Activated naive CD4-positive, alpha-beta T cell treated with anti-CD3 and anti-CD28 coated beads, Interleukin-2, amount 50 U/mL, for 24 hours (primary cell): ENCODE measurements around the gene GPN1.
"Not testable (repeated sequence)": the region's sequence is repeated elsewhere in the genome, so short reads cannot be mapped to it uniquely, and the experiment has no call there.

ENCODE experiments used
- H3K27ac Mint-ChIP-seq: one replicate; pipeline ENCODE4 v1.8.0; 2021; ENCODE audit warnings: mild to moderate bottlenecking, mixed read lengths
- H3K27me3 Mint-ChIP-seq: one replicate; pipeline ENCODE4 v1.8.0; 2021; ENCODE audit warnings: mixed read lengths
- H3K36me3 Mint-ChIP-seq: one replicate; pipeline ENCODE4 v1.8.0; 2021; ENCODE audit warnings: mixed read lengths
- H3K4me1 Mint-ChIP-seq: one replicate; pipeline ENCODE4 v1.8.0; 2021; ENCODE audit warnings: mixed read lengths
- H3K4me3 Mint-ChIP-seq: one replicate; pipeline ENCODE4 v1.8.0; 2021; ENCODE audit warnings: mild to moderate bottlenecking, mixed read lengths
- H3K9me3 Mint-ChIP-seq: one replicate; pipeline ENCODE4 v1.8.0; 2021; ENCODE audit warnings: mixed read lengths

The GPN1 gene

GRCh38 chr2:27613985-27614384 is 14.9 kb upstream of the GPN1 start:
- Mint-ChIP-seq H3K27ac (no peak overlapping the region), H3K4me3 (no peak overlapping the region), H3K9me3 (no peaks in the 10 kb centered on the region), H3K4me1 (no peaks in the 10 kb centered on the region), H3K36me3 (peaks cover 9% of the 10 kb centered on the region), H3K27me3 (no peaks in the 10 kb centered on the region)

DNA sequence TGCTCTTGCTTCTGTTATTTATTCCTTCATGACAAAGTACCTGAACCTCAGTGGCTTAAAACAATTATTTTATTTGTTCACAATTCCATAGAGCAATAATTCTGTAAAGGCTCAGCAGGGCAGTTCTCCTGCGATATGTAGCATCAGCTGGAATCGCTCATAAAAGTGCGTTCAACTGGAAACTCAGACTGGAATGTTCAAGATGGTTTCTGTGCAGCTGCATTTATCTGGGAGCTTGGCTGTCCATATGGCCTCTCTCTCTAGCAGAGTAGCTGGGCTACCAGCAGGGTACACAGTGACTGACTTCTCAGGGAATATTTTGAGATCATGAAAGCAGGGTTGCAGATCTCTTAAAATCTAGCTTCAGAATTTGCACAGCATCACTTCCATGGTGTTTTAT is 13.5 kb upstream of the GPN1 start:
- no peaks in the 10 kb centered on the region for H3K27me3 Mint-ChIP-seq
- H3K9me3 Mint-ChIP-seq: no peaks in the 10 kb centered on the region
- H3K4me3 Mint-ChIP-seq: no peak overlapping the region
- H3K27ac Mint-ChIP-seq: no peak overlapping the region
- no peaks in the 10 kb centered on the region for H3K4me1 Mint-ChIP-seq
- H3K36me3 Mint-ChIP-seq: peaks cover 11% of the 10 kb centered on the region

DNA sequence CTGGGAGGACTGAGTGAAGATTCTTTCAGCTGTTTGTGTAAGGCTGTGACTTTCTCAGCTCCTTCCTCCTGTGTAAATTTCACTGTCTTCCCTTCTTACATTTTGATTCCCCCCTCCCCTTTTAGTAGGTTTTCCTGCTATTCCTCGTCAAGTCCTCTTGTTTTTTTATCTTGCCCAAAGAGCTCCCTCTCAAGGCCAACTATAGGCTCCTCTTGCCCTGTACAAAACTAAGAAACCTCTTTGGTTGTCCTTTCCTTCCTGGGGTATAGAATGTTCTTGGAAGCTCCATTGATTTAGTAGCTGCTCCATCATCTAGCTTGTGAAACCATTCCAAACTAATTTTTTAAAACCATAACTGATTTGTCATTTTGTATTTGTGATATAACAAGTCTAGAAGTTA is 7.3 kb upstream of the GPN1 start:
- Mint-ChIP-seq H3K9me3 (no peaks in the 10 kb centered on the region), H3K4me3 (no peak overlapping the region), H3K36me3 (peaks cover 29% of the 10 kb centered on the region), H3K4me1 (peaks cover 4% of the 10 kb centered on the region), H3K27me3 (no peaks in the 10 kb centered on the region), H3K27ac (no peak overlapping the region)

DNA sequence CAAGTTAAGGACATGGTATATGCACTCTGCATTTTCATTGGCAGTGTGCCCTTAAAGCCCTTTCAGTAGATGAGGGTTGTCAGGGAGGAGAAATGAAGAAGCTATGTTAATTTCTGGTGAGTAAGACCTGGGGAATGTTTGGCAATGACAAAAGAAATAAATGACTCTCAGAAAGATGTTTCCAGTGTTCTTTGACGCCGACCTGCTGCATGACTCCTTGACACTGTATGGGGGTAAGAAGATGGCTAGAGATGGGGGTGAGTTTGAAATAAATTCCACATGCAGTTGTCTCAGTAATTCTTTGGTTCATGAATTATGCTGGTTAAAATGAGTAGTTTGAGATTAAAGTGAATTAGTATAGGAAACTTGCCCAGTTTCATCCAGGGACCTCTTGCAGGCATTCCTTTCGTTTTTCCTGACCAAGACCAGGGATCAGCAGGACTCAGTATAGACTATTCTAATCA is 5.9 kb upstream of the GPN1 start:
- Mint-ChIP-seq H3K27me3 (no peaks in the 10 kb centered on the region), H3K4me3 (no peak overlapping the region), H3K9me3 (no peaks in the 10 kb centered on the region), H3K4me1 (peaks cover 4% of the 10 kb centered on the region), H3K27ac (peak overlapping the region; percentile 4), H3K36me3 (peaks cover 23% of the 10 kb centered on the region)

DNA sequence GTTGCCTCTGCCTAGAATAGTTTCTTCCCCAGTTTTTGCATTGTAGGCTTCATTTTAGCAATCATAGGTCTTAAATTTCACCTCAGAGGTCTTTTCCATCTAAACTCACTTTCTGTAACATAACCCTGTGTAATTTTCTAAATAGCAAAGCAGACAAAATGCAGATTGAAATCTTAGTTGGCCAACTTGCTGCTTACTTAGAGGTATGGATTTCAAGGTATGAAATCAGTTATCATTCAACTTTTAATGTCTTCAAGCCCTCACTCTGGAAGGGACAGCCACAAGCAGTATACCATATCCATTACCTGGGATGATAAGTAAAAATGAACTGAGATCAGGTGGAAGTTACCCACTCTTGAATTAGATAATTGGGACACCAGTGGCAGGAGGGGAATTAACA is 3.9 kb upstream of the GPN1 start:
- Mint-ChIP-seq H3K27me3 (no peaks in the 10 kb centered on the region), H3K27ac (no peak overlapping the region)

GRCh38 chr2:27626323-27626722 is 2.5 kb upstream of the GPN1 start:
- peaks cover 24% of the 10 kb centered on the region for H3K36me3 Mint-ChIP-seq
- H3K27me3 Mint-ChIP-seq, H3K27ac Mint-ChIP-seq, H3K9me3 Mint-ChIP-seq, H3K4me3 Mint-ChIP-seq: not testable (repeated sequence)
- H3K4me1 Mint-ChIP-seq: peaks cover 12% of the 10 kb centered on the region

More for the DNA sequence above, 3.9 kb upstream of the GPN1 start:
- H3K4me3 Mint-ChIP-seq: no peak overlapping the region
- H3K4me1 Mint-ChIP-seq: peaks cover 4% of the 10 kb centered on the region
- no peaks in the 10 kb centered on the region for H3K9me3 Mint-ChIP-seq
- H3K36me3 Mint-ChIP-seq: peaks cover 20% of the 10 kb centered on the region

GRCh38 chr2:27626921-27627320 is 1.9 kb upstream of the GPN1 start:
- not testable (repeated sequence) for H3K9me3 Mint-ChIP-seq, H3K4me3 Mint-ChIP-seq, H3K27me3 Mint-ChIP-seq
- peaks cover 18% of the 10 kb centered on the region for H3K4me1 Mint-ChIP-seq
- peaks cover 24% of the 10 kb centered on the region for H3K36me3 Mint-ChIP-seq
- H3K27ac Mint-ChIP-seq: peak overlapping the region; percentile 92

- Mint-ChIP-seq H3K9me3 (no peaks in the 10 kb centered on the region), H3K36me3 (peaks cover 19% of the 10 kb centered on the region), H3K27ac (peak overlapping the region; percentile 4), H3K4me1 (peaks cover 22% of the 10 kb centered on the region), H3K4me3 (no peak overlapping the region), H3K27me3 (no peaks in the 10 kb centered on the region)
Observed at GRCh38 chr2:27627963-27628766, 685 bp upstream of the GPN1 start.

GRCh38 chr2:27630257-27630656 is 1.4 kb downstream of the GPN1 start:
- H3K4me1 Mint-ChIP-seq: peaks cover 31% of the 10 kb centered on the region
- not testable (repeated sequence) for H3K9me3 Mint-ChIP-seq

GRCh38 chr2:27634291-27634690 is 5.4 kb downstream of the GPN1 start:
- Mint-ChIP-seq H3K27me3 (no peaks in the 10 kb centered on the region), H3K36me3 (peaks cover 39% of the 10 kb centered on the region), H3K9me3 (no peaks in the 10 kb centered on the region), H3K4me3 (no peak overlapping the region), H3K4me1 (peaks cover 48% of the 10 kb centered on the region), H3K27ac (no peak overlapping the region)

More at GRCh38 chr2:27630257-27630656, 1.4 kb downstream of the GPN1 start:
- not testable (repeated sequence) for H3K27ac Mint-ChIP-seq, H3K4me3 Mint-ChIP-seq, H3K27me3 Mint-ChIP-seq
- peaks cover 21% of the 10 kb centered on the region for H3K36me3 Mint-ChIP-seq

DNA sequence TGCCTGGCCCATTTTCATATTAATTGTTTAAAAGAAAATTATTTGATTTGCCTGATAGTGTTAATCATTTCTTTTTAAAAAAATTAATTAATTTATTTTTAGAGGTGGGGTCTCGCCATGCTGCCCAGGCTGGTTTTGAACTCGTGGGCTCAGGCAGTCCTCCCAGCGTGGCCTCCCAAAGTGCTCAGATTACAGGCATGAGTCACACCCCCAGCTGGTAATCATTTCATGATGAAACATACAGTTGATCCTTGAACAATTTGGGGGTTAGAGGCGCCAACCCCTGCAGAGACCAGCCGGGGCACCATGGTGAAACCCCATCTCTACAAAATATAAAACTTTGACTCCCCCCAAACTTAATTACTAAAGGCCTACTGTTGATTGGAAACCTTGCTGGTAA is 7.9 kb downstream of the GPN1 start:
- H3K27ac Mint-ChIP-seq: no peak overlapping the region

DNA sequence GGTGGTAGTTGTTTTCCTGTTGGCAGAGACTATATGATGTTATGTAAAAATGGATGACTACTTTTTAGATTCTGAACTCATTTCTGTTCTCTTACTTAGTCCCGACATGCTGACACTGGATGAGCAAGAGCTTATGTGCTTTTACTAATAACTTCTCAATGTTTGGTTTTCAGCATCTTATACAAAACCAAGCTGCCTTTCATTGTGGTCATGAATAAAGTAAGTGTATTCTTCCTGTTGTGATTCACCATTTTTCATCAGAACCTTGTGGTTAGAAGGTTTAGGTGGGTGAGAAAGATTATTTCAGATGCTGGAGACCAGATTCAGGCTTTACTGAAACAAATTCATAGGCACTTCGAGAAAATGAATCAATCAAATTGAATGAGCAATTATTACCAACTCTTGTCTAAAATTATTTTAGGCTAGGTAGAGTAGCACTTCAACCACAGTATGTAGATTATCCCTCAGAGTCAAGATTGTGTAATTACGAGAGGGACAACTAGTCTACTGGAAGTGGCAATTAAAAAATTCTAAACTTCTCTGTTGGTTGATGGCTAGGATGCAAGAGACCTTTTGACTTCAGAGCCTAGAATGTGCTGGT is 9.3 kb downstream of the GPN1 start:
- peak overlapping the region; percentile 96 for H3K27ac Mint-ChIP-seq
- no peaks in the 10 kb centered on the region for H3K27me3 Mint-ChIP-seq
- H3K36me3 Mint-ChIP-seq: peaks cover 35% of the 10 kb centered on the region
- peak overlapping the region; percentile 75 for H3K4me3 Mint-ChIP-seq
- no peaks in the 10 kb centered on the region for H3K9me3 Mint-ChIP-seq
- H3K4me1 Mint-ChIP-seq: peaks cover 26% of the 10 kb centered on the region

More for the DNA sequence above, 7.9 kb downstream of the GPN1 start:
- no peaks in the 10 kb centered on the region for H3K9me3 Mint-ChIP-seq
- H3K4me1 Mint-ChIP-seq: peaks cover 35% of the 10 kb centered on the region
- H3K4me3 Mint-ChIP-seq: no peak overlapping the region
- no peaks in the 10 kb centered on the region for H3K27me3 Mint-ChIP-seq
- peaks cover 38% of the 10 kb centered on the region for H3K36me3 Mint-ChIP-seq

- no peaks in the 10 kb centered on the region for H3K9me3 Mint-ChIP-seq
- peak overlapping the region; percentile 75 for H3K4me3 Mint-ChIP-seq
- H3K4me1 Mint-ChIP-seq: peaks cover 25% of the 10 kb centered on the region
- peaks cover 33% of the 10 kb centered on the region for H3K36me3 Mint-ChIP-seq
- peak overlapping the region; percentile 96 for H3K27ac Mint-ChIP-seq
- H3K27me3 Mint-ChIP-seq: no peaks in the 10 kb centered on the region
Observed at GRCh38 chr2:27638709-27639108, 9.9 kb downstream of the GPN1 start.

GRCh38 chr2:27640722-27641245 is 11.9 kb downstream of the GPN1 start:
- no peak overlapping the region for H3K4me3 Mint-ChIP-seq
- no peak overlapping the region for H3K27ac Mint-ChIP-seq
- H3K36me3 Mint-ChIP-seq: peaks cover 21% of the 10 kb centered on the region
- H3K9me3 Mint-ChIP-seq: no peaks in the 10 kb centered on the region
- no peaks in the 10 kb centered on the region for H3K27me3 Mint-ChIP-seq
- H3K4me1 Mint-ChIP-seq: peaks cover 17% of the 10 kb centered on the region

GRCh38 chr2:27645197-27645596 is 16.3 kb downstream of the GPN1 start:
- Mint-ChIP-seq H3K4me3 (no peak overlapping the region), H3K27me3 (no peaks in the 10 kb centered on the region), H3K36me3 (peaks cover 13% of the 10 kb centered on the region), H3K9me3 (no peaks in the 10 kb centered on the region), H3K27ac (peak overlapping the region; percentile 10), H3K4me1 (no peaks in the 10 kb centered on the region)

- Mint-ChIP-seq H3K36me3 (peaks cover 10% of the 10 kb centered on the region), H3K27me3 (no peaks in the 10 kb centered on the region)
Observed at GRCh38 chr2:27647289-27647688, 18.4 kb downstream of the GPN1 start.

More at GRCh38 chr2:27647289-27647688, 18.4 kb downstream of the GPN1 start:
- no peak overlapping the region for H3K4me3 Mint-ChIP-seq
- no peaks in the 10 kb centered on the region for H3K4me1 Mint-ChIP-seq
- no peak overlapping the region for H3K27ac Mint-ChIP-seq
- H3K9me3 Mint-ChIP-seq: no peaks in the 10 kb centered on the region
